Natural killer cell treated with Interleukin-12 subunit alpha and Interleukin-12 subunit beta and Interleukin-15 and Interleukin-18, amount 100 ng/mL, for 72 hours (primary cell): Measurements from ENCODE around the gene PNPLA6. TPM values are rescaled to one million over a fixed set of nuclear protein-coding genes. Genes with fewer than 3 reads are reported as not detected.
"Not testable (repeated sequence)": the region's sequence is repeated elsewhere in the genome, so short reads cannot be mapped to it uniquely, and the experiment has no call there.

ENCODE experiments used
- ATAC-seq, 2 donors: fragments of 150-1000 bp; cut with Tn5 transposase in 1 of 2; sonication (Bioruptor Pico), chemical (Tn5 transposase) in 1 of 2; 2 replicates each; pipeline ENCODE4 v1.10.0; 2021
- DNase-seq: peaks from one replicate; pipeline ENCODE4 v3.0.0; 2022; ENCODE audit warnings: low spot score
- H3K27ac Mint-ChIP-seq, 2 donors: 1 replicate in 1 of 2; 2 replicates in 1 of 2; pipeline ENCODE4 v1.8.0; 2022; ENCODE audit warnings: mixed read lengths in 2 of 2, mild to moderate bottlenecking in 1 of 2, moderate library complexity in 1 of 2
- H3K27me3 Mint-ChIP-seq, 2 donors: 1 replicate in 1 of 2; 2 replicates in 1 of 2; pipeline ENCODE4 v1.8.0; 2022; ENCODE audit warnings: mixed read lengths in 2 of 2
- H3K36me3 Mint-ChIP-seq: one replicate; pipeline ENCODE4 v1.8.0; 2022; ENCODE audit warnings: mixed read lengths
- H3K4me1 Mint-ChIP-seq, 2 donors: 1 replicate in 1 of 2; 2 replicates in 1 of 2; pipeline ENCODE4 v1.8.0; 2022; ENCODE audit warnings: low read depth in 2 of 2, mixed read lengths in 2 of 2, mild to moderate bottlenecking in 1 of 2
- H3K4me3 Mint-ChIP-seq: one replicate; pipeline ENCODE4 v1.8.0; 2022; ENCODE audit warnings: mixed read lengths
- H3K9me3 Mint-ChIP-seq: 2 replicates; pipeline ENCODE4 v1.8.0; 2022; ENCODE audit warnings: mixed read lengths
- total RNA-seq, 2 donors: library from RNA; stranded (reverse); gene quantifications; one replicate each; pipeline ENCODE4 v1.2.3, GENCODE V29; 2022

Gene PNPLA6
- total RNA-seq, 2 donors from 2014 or later: 259 to 369 TPM

DNA sequence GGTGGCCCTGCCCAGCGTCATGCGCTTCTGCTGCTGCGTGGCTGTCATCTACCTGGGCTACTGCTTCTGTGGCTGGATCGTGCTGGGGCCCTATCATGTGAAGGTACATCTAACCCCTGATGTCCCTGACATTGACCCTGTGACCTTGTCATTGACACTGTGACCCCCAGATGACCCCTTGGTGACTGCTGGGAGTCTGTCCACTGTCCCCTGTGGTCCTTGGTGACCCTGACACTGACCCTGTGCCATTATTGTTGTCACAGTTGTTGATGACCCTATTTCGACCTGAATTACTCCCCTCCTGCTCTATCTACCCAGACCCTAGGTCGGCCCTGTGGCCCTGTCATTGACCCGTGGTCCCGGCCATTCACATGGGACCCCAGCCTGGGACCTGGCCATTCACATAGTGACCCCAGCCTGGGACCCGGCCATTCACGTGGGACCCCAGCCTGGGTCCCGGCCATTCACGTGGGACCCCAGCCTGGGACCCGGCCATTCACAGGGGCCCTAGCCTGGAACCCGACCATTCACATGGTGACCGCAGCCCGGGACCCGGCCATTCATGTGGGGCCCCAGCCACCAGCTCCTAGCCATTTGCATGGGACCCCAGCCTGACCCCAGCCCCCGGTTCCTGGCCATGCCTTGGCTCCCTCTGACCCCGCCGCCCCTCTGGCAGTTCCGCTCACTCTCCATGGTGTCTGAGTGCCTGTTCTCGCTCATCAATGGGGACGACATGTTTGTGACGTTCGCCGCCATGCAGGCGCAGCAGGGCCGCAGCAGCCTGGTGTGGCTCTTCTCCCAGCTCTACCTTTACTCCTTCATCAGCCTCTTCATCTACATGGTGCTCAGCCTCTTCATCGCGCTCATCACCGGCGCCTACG, 5.7 kb upstream of the PNPLA6 start:
- Mint-ChIP-seq H3K4me3 (no peak overlapping the region), H3K9me3 (no peaks in the 10 kb centered on the region), H3K27ac (no peak overlapping the region), H3K36me3 (no peaks in the 10 kb centered on the region), H3K27me3 (no peaks in the 10 kb centered on the region), H3K4me1 (peaks cover 7 to 8% of the 10 kb centered on the region in 2 donors)
- ATAC-seq (no peak), DNase-seq (no peak)

DNA sequence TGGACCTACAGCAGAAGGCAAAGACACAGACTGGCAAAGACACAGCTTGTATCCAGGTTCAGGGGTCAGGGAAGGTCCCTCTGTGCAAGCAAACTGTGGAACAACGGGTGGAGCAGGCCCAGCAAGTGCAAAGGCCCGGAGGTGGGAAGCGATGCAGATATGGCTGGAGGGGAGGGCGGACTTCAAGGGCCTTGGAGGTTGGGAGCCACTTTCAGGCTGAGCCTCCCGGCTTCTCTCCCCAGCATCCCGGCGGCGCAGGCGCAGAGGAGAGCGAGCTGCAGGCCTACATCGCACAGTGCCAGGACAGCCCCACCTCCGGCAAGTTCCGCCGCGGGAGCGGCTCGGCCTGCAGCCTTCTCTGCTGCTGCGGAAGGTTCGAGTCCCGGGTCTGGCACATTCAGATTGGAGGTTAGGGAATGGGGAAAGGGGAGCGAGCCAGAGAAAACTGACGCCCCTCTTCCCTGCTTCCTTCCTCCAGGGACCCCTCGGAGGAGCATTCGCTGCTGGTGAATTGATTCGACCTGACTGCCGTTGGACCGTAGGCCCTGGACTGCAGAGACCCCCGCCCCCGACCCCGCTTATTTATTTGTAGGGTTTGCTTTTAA, 2.1 kb upstream of the PNPLA6 start:
- no peaks in the 10 kb centered on the region for H3K9me3 Mint-ChIP-seq
- H3K36me3 Mint-ChIP-seq: peaks cover 5% of the 10 kb centered on the region
- H3K27me3 Mint-ChIP-seq: no peaks in the 10 kb centered on the region
- peaks cover 18 to 21% of the 10 kb centered on the region in 2 donors for H3K4me1 Mint-ChIP-seq
- no peak for ATAC-seq
- peak overlapping the region; percentile 99 for H3K4me3 Mint-ChIP-seq
- peak overlapping the region; percentile 80 to 92 for H3K27ac Mint-ChIP-seq
- no peak for DNase-seq

DNA sequence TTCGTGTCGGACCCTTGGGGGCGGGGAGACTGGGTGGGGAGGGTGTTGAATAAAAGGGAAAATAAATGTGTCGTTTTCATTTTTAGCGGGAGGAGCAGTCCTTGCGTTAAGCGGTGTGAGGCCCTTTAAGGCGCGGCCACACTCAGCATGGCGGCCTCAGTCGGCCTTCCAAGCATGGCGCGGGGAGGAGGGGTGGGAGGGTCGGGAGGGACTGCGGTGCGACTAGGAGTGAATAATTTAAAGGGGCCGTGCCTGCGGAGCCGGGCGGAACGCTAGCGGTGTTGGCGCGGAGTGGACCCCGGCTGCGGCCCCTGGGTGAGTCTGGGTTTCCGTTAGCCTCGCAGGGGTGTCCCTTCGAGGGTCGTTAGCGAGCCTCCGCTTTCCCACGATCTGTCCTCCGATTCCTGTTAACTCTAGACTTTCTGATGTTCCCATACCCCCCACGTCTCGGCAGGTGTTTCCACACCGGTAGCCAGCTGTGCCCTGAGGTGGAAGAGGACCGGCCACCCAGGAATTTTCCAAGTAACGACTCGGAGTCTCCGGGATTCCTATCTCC, 1.5 kb upstream of the PNPLA6 start:
- peak; percentile 86 for DNase-seq
- no peaks in the 10 kb centered on the region for H3K9me3 Mint-ChIP-seq
- H3K27me3 Mint-ChIP-seq: no peaks in the 10 kb centered on the region
- peak; percentile 65 to 77 for ATAC-seq
- peaks cover 9% of the 10 kb centered on the region for H3K36me3 Mint-ChIP-seq
- peak overlapping the region; percentile 80 to 92 for H3K27ac Mint-ChIP-seq
- H3K4me1 Mint-ChIP-seq: peaks cover 21 to 22% of the 10 kb centered on the region in 2 donors
- peak overlapping the region; percentile 99 for H3K4me3 Mint-ChIP-seq

DNA sequence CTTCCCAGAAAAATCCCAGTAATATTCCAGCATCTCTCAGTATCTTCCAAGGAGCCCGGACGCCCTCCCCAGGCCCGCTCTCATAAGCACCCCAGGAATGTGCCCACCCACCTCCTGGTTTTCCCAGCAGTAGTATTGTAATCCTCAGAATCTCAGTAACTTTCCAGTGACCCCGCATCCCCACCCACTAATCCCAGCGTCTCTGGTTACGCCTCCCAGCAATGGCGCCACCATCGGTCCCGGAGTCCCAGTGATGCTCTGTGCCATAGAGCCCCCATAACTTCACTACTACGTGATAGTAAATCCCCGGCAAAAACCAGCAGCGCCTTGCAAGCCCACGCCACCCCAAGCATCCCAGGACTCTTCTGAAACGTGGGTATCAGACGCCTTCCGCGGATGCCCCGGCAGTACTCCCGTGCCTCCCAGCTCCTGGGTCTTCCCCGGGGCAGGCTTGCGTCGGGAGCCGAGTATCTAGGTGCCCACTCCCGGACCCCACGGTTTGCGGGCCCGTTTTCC, 928 bp upstream of the PNPLA6 start:
- ATAC-seq: peak; percentile 13
- Mint-ChIP-seq H3K4me1 (peaks cover 21 to 22% of the 10 kb centered on the region in 2 donors), H3K9me3 (no peaks in the 10 kb centered on the region), H3K27me3 (no peaks in the 10 kb centered on the region), H3K27ac (peak overlapping the region; percentile 80 to 92), H3K36me3 (peaks cover 9% of the 10 kb centered on the region), H3K4me3 (peak overlapping the region; percentile 99)
- DNase-seq: no peak

DNA sequence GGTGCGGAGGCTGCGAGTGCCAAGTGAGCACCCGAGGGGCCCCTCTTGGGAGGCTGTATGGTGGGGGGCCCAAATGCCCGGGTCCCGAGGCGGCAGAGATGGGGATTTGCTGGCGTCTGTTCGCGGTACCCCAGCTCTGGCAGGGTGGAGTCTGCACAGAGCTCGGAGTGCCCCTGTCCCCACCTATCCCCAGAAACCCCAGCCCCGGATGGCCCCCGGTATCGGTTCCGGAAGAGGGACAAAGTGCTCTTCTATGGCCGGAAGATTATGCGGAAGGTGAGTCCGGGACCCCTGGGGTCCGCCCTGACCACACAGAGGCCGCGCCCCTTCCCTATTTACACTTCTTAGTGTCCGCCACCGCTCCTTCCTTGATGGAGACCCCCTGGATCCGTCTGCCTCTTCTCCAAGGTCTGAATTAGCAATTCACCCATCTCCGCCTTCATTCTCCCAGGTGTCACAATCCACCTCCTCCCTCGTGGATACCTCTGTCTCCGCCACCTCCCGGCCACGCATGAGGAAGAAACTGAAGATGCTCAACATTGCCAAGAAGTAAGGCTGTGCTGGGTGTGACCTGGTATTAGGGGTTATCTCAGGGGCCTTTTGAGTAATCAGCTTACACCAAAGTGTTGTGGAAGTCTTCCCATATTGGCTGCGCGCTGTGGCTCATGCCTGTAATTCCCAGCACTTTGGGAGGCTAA, 630 bp downstream of the PNPLA6 start:
- ATAC-seq (peak in 1 of 2 donors; percentile 0), DNase-seq (no peak)
- H3K4me3 Mint-ChIP-seq: peak overlapping the region; percentile 99
- H3K9me3 Mint-ChIP-seq: no peaks in the 10 kb centered on the region
- peaks cover 26 to 27% of the 10 kb centered on the region in 2 donors for H3K4me1 Mint-ChIP-seq
- H3K27me3 Mint-ChIP-seq: no peaks in the 10 kb centered on the region
- peaks cover 9% of the 10 kb centered on the region for H3K36me3 Mint-ChIP-seq
- peak overlapping the region; percentile 80 to 92 for H3K27ac Mint-ChIP-seq

DNA sequence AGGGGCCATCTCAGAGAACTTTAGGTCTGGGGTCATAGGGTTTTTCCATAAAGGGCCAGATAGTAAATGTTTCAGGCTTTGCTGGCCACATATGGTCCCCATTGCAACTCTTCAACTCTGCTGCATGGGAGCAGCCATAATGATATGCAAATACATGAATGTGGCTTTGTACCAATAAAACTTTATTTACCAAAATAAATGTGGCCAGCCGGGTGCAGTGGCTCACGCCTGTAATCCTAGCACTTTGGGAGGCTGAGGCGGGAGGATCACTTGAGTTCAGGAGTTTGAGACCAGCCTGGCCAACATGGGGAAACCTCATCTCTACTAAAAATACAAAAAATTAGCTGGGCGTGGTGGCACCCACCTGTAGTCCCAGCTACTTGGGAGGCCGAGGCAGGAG, 3.5 kb downstream of the PNPLA6 start:
- not testable (repeated sequence) for DNase-seq, H3K9me3 Mint-ChIP-seq, H3K27ac Mint-ChIP-seq, H3K27me3 Mint-ChIP-seq, ATAC-seq
- Mint-ChIP-seq H3K4me3 (peak overlapping the region; percentile 25), H3K36me3 (peaks cover 21% of the 10 kb centered on the region), H3K4me1 (peaks cover 36% of the 10 kb centered on the region in 2 donors)

DNA sequence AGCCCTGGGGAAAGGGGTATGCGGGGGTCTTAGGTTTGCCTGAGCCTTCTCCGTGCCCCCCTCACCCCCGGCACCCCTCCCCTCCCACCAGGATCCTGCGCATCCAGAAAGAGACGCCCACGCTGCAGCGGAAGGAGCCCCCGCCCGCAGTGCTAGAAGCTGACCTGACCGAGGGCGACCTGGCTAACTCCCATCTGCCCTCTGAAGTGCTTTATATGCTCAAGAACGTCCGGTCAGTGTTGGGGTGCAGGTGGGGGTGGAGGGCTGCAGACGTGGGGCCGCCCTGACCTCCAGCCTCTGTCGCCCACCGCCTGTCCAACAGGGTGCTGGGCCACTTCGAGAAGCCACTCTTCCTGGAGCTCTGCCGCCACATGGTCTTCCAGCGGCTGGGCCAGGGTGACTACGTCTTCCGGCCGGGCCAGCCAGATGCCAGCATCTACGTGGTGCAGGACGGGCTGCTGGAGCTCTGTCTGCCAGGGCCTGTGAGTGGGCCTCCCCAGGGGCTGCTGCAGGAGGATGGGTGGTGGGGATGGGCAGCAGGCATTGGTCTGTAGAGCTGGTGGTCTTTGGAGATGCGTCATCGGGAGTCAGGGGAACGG, 4.4 kb downstream of the PNPLA6 start:
- H3K4me1 Mint-ChIP-seq: peaks cover 33 to 37% of the 10 kb centered on the region in 2 donors
- H3K27ac Mint-ChIP-seq: peak overlapping the region; percentile 49 to 59
- peaks cover 21% of the 10 kb centered on the region for H3K36me3 Mint-ChIP-seq

DNA sequence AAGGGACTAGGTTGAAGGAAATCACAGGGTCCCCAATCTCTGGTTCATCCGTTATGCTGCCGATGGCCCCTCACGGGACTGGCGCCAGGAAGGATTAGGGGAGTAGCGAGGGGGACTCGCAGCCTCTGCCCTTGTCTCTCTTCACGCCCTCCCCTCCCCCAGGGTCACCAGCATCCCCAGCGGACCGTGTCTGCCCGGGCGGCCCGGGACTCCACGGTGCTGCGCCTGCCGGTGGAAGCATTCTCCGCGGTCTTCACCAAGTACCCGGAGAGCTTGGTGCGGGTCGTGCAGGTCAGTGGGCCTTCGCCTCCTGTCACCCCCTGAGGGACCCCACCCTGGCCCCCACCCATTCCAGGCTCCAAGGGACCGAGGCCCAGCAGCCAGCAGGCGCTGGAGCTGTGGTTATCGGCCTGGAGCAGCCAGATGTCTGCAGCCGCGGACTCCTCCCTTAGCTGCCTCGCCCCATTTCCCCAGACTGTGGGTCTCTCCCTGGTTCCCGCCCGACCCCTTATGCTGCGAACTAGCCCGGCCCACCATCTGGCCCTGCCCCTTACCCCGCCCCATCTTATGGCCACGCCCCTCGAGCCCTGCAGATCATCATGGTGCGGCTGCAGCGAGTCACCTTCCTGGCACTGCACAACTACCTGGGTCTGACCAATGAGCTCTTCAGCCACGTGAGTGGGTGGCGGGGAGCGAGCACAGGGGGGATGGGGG, 5.4 kb downstream of the PNPLA6 start:
- ATAC-seq: peak in 1 of 2 donors; percentile 7
- H3K27ac Mint-ChIP-seq: no peak overlapping the region
- peaks cover 36 to 44% of the 10 kb centered on the region in 2 donors for H3K4me1 Mint-ChIP-seq
- peaks cover 2% of the 10 kb centered on the region for H3K9me3 Mint-ChIP-seq
- H3K36me3 Mint-ChIP-seq: peaks cover 25% of the 10 kb centered on the region
- DNase-seq: no peak
- H3K27me3 Mint-ChIP-seq: no peaks in the 10 kb centered on the region
- no peak overlapping the region for H3K4me3 Mint-ChIP-seq

More for the DNA sequence above, 4.4 kb downstream of the PNPLA6 start:
- Mint-ChIP-seq H3K9me3 (no peaks in the 10 kb centered on the region), H3K27me3 (no peaks in the 10 kb centered on the region), H3K4me3 (no peak overlapping the region)
- no peak for DNase-seq
- no peak for ATAC-seq

DNA sequence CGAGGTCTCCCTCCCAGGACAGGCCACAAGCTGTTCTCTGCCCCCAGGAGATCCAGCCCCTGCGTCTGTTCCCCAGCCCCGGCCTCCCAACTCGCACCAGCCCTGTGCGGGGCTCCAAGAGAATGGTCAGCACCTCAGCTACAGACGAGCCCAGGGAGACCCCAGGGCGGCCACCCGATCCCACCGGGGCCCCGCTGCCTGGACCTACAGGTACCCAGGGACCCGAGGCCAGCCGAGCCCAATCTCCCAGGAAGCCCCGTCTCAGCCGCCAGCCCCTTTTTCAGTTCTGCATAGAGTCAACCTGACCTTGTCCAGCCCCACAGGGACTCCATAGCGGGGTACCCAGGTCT, 5.9 kb downstream of the PNPLA6 start:
- Mint-ChIP-seq H3K27ac (no peak overlapping the region), H3K9me3 (peaks cover 3% of the 10 kb centered on the region), H3K4me3 (no peak overlapping the region), H3K36me3 (peaks cover 25% of the 10 kb centered on the region), H3K27me3 (no peaks in the 10 kb centered on the region), H3K4me1 (peaks cover 36 to 43% of the 10 kb centered on the region in 2 donors)
- DNase-seq: no peak
- no peak for ATAC-seq

DNA sequence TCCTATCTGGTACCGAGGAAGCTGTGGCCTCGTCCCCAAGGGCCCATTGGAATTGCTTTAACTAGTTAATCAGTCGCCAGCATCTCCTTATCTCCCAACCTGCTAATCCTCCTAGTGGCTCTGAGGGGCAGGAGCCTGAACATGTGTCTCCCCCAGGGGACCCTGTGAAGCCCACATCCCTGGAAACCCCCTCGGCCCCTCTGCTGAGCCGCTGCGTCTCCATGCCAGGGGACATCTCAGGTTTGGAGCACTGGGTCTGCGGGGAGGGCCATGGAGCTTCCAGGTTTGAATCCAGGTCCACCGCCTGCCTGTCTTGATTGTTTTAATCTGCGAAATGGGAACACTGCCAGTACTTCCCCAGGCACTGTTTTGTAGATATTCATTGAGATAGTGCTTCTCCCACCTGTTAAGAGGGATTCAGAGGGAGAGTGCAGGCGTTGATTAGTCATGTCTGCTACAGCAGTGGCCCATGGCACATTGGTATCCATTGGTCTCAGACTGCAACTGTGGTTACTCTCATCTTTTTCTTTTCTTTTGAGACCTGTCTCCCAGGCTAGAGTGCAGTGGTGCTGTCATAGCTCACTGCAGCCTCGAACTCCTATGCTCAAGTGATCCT, 6.4 kb downstream of the PNPLA6 start:
- ATAC-seq (no peak), DNase-seq (no peak)
- Mint-ChIP-seq H3K27me3 (no peaks in the 10 kb centered on the region), H3K4me3 (no peak overlapping the region), H3K27ac (no peak overlapping the region), H3K4me1 (peaks cover 32 to 40% of the 10 kb centered on the region in 2 donors), H3K9me3 (peaks cover 3% of the 10 kb centered on the region), H3K36me3 (peaks cover 25% of the 10 kb centered on the region)

DNA sequence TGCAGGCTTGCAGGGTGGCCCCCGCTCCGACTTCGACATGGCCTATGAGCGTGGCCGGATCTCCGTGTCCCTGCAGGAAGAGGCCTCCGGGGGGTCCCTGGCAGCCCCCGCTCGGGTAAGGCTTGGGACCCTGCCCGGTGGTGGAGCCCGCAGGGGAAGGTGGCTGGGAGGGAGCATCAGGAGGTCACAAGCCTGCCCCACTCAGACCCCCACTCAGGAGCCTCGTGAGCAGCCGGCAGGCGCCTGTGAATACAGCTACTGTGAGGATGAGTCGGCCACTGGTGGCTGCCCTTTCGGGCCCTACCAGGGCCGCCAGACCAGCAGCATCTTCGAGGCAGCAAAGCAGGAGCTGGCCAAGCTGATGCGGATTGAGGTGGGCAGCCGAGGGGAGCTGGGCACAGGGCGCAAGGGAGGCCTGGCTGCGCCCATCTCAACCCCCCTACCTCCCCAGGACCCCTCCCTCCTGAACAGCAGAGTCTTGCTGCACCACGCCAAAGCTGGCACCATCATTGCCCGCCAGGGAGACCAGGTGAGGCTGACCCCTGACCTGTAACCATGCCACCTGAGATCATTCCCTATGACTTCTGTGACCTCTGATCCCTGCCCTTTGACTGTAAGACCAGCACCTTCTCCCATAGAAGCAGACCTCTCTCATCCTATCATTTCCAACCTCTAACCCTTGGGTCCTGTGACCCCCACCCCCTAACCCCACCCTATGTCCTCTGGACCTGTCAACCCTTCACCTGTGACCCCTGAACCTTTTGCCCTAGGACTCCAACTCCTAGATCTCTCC, 7.2 kb downstream of the PNPLA6 start:
- no peak overlapping the region for H3K4me3 Mint-ChIP-seq

DNA sequence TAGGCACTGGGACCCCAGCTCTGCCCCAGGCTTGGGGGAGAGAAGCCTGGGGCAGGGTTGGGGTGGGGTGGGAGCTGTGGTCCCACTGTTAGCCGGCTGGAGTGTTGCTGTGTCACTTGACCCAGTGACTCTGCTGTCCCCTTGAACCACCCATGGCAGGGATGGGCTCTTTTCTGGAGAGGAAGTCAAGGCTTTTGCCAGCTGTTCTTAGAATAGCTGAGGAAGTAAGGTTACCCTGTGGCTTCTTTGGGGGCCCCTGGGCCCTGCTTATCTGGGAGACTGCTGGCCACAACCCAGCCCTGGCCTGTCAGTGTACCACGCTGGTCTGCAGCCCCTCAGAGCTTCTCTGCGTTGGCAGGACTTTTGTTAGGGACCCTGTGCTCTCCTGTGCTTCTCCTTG, 9.1 kb downstream of the PNPLA6 start:
- H3K9me3 Mint-ChIP-seq: peaks cover 3% of the 10 kb centered on the region
- H3K4me3 Mint-ChIP-seq: peak overlapping the region; percentile 66
- DNase-seq: no peak
- no peaks in the 10 kb centered on the region for H3K27me3 Mint-ChIP-seq
- ATAC-seq: peak; percentile 33 to 64
- peaks cover 34 to 41% of the 10 kb centered on the region in 2 donors for H3K4me1 Mint-ChIP-seq
- peaks cover 26% of the 10 kb centered on the region for H3K36me3 Mint-ChIP-seq
- H3K27ac Mint-ChIP-seq: peak overlapping the region; percentile 84 to 86

More for the DNA sequence above, 7.2 kb downstream of the PNPLA6 start:
- H3K27ac Mint-ChIP-seq: peak overlapping the region; percentile 80 to 83
- ATAC-seq (no peak), DNase-seq (no peak)
- peaks cover 30% of the 10 kb centered on the region for H3K36me3 Mint-ChIP-seq
- H3K4me1 Mint-ChIP-seq: peaks cover 34 to 42% of the 10 kb centered on the region in 2 donors
- H3K9me3 Mint-ChIP-seq: peaks cover 3% of the 10 kb centered on the region
- H3K27me3 Mint-ChIP-seq: no peaks in the 10 kb centered on the region
